EH (cell line): ENCODE measurements around the gene ARHGAP23.
A peak's percentile ranks its signal among the peaks of the same experiment; 100 is the strongest.
"Not testable (repeated sequence)": the region's sequence is repeated elsewhere in the genome, so short reads cannot be mapped to it uniquely, and the experiment has no call there.

Experiments used
- DNase-seq: peaks from one replicate; pipeline ENCODE4 v3.0.0-alpha.2; 2015; ENCODE audit warnings: low read depth

Gene ARHGAP23

GRCh38 chr17:38460716-38461630, 32.7 kb downstream of the ARHGAP23 start:
- DNase-seq: no peak

DNA sequence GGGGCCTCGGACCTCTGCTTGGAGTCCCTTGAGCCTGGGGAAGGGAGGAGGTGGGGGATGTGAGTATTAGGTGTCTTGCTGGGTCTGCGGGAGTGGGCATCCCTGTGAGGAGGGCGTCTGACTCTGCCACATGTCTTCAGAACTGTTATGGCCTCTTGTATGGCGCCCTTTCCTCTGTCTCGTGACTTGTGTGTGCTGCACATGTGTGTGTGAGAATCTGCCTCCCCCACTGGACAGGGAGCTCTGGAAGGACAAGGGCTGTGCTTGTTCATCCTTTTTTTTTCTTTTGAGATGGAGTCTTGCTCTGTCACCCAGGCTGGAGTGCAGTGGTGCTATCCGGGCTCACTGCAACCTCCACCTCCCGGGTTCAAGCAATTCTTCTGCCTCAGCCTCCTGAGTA, 33.4 kb downstream of the ARHGAP23 start:
- DNase-seq: no peak

GRCh38 chr17:38463451-38463858, 35.2 kb downstream of the ARHGAP23 start:
- no peak for DNase-seq

- peak; percentile 51 for DNase-seq
These were observed 36.0 kb downstream of the ARHGAP23 start for GRCh38 chr17:38464251-38464722.

DNA sequence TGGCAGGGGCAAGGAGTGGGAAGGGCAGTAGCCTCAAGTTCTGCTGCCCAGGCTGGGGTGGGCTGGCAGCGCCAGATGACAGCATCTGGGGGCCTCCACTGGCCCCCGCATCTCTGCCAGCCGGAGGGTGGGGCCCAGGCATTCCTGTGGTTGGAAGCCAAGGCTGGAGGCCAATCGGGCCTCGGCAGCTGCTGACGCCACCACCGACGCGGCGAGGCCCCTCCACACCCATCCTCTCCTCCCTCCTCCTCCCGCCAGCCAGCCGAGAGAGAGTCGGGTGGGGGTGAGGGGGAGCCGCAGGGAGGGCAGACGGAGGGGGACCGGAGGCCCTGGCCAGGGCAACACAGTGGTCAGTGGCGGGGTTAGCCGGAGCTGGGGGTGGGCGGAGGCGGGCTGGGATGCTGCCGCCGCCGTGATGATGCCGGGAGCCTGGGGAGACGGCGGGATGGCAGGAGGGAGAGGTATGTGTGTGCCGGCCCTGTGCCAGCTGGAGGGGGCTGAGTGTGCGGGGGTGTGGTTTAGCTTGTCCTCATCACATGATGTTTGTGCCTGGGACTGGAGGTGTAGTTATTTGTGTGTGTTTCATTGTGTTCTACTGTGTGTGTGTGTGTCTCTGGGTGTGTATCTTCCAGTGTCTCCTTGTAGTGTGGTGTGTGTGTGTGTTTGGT, 36.6 kb downstream of the ARHGAP23 start:
- DNase-seq: peak; percentile 96

DNA sequence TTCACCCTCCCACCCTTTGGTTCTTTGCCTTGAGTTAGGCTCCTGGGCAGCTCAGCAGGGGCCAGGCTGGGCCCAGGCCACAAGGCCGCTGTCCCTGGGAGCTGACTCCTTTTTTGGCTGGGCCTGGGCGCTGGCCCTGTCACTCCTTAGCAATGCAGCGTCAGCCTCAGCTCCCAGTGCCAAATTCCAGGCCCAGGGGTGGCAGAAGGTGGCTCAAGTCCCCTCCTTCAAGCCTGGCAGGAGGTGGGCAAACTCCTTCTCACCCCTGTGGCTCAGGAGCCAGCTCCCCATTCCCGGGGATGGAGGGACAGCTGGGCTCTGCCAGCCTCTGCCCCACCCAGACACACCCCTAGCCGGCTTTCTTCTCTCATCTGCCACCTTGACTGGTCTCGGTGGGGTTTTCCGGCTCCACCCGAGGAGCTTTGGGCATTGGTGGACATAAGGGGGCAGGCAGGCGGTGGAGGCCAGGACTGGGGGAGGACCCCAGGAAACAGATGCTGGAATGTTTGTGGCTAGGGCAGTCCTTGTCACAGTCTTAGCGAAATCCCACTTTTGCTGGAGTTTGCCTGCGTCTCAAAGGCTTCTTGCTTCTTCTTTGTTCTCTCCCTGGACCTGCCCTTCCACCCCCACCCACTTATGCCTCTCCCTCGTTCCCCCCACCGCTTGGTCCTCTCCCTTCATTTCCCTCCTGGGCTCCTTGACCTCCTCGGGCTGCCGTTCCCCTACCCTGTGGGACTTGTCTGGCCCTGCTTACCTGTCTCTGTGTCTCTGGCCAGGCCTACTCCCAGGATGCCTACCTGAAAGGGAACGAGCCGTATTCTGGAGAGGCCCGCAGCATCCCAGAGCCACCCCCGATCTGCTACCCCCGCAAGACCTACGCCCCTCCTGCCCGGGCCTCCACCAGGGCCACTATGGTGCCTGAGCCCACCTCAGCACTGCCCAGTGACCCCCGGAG, 37.4 kb downstream of the ARHGAP23 start:
- DNase-seq: peak; percentile 91

DNA sequence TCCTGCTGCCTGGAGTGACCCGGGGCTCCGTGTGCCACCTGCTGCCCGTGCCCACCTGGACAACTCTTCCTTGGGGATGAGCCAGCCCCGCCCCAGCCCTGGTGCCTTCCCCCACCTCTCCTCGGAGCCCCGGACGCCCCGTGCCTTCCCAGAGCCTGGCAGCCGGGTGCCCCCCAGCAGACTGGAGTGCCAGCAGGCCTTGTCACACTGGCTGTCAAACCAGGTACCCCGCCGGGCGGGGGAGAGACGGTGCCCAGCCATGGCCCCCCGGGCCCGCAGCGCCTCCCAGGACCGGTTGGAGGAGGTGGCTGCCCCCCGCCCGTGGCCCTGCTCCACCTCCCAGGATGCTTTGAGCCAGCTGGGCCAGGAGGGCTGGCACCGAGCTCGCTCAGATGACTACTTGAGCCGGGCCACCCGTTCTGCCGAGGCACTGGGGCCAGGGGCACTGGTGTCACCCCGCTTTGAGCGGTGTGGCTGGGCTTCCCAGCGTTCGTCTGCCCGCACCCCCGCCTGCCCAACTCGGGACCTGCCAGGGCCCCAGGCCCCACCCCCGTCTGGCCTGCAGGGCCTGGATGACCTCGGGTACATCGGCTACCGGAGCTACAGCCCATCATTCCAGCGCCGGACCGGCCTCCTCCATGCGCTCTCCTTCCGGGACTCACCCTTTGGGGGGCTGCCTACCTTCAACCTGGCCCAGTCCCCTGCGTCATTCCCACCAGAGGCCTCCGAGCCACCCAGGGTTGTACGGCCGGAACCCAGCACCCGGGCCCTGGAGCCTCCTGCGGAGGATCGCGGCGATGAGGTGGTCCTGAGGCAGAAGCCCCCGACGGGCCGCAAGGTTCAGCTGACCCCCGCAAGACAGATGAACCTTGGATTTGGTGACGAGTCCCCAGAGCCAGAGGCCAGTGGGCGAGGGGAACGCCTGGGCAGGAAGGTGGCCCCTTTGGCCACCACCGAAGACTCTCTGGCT, 38.4 kb downstream of the ARHGAP23 start:
- no peak for DNase-seq

DNA sequence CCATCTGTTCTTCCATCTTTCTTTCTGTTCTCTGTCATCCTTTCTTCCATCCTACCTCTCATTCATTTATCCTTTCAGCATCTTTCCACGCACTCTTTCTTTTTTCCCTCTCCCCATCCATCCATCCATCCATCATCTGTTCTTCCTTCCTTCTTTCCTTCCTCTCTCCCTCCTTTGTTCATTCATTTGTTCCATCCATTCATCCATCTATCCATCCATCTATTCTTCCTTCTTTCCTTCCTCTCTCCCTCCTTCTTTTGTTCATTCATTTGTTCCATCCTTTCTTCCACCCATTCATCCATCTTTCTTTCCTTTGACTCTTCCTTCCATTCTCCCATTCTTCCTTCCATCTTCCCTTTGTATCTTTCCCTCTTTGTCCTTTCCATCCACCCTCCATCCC, 39.2 kb downstream of the ARHGAP23 start:
- no peak for DNase-seq

- peak; percentile 92 for DNase-seq
These were observed 41.6 kb downstream of the ARHGAP23 start for GRCh38 chr17:38469875-38470274.

GRCh38 chr17:38471253-38471652, 43.0 kb downstream of the ARHGAP23 start:
- peak; percentile 40 for DNase-seq

GRCh38 chr17:38474666-38475065, 46.4 kb downstream of the ARHGAP23 start:
- peak; percentile 62 for DNase-seq

DNA sequence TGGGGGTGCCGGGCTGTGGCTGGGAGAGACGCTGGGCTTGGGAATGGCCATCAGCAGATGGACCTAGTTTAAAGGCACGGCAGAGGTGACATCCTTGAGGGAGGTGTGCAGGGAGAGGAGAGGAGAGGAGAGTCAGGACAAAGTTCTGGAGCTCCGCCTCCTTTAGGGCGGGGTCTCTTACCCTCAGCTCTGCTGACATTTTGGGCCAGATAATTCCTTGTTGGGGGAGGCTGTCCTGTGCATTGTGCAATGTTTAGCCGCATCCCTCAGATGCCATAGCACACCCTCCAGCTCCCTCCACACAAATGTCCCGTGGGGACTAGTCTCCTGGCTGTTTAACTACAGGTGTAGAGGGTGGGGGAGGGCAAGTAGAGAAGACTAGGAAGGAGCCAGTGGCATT, 48.3 kb downstream of the ARHGAP23 start:
- DNase-seq: peak; percentile 41

- DNase-seq: not testable (repeated sequence)
These were observed 49.2 kb downstream of the ARHGAP23 start for GRCh38 chr17:38477417-38477816.

DNA sequence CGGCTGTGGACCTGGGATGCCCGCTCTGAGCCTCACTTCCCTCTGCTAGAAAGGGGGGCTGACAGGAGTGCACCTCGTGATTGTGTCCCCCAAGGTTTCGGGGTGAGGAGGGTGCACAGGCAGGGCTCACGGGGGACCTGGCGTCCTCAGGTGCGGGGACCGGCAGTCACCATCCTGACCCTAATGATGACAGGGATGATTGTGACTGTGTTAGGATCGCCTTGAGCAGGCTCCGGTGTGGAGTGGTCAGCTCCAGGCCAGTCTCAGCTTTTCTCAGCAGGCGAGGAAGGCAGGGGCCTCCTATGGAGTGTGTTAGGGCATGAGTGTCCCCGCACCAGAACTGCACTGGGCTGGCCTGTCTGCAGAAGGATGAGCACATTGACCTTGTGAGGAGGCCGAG, 49.7 kb downstream of the ARHGAP23 start:
- DNase-seq: not testable (repeated sequence)

DNA sequence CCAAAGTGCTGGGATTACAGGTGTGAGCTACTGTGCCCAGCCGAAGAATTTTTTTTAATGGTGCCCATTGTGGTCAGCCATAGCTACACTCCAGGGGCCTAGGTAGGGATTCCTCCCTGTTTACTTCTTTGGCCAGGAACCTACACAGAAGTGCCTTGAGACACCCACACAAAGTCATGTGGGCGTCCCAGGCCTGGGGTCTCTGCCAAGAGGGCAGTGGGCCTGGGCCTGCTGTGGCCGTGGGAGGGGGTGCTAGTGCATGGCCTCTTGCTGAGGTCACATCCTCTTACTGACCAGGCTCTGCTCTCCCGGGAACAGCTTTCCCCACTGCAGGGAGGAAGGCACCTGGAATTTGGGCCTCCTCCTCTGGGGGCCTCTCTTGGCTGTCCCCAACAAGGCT, 50.4 kb downstream of the ARHGAP23 start:
- not testable (repeated sequence) for DNase-seq

DNA sequence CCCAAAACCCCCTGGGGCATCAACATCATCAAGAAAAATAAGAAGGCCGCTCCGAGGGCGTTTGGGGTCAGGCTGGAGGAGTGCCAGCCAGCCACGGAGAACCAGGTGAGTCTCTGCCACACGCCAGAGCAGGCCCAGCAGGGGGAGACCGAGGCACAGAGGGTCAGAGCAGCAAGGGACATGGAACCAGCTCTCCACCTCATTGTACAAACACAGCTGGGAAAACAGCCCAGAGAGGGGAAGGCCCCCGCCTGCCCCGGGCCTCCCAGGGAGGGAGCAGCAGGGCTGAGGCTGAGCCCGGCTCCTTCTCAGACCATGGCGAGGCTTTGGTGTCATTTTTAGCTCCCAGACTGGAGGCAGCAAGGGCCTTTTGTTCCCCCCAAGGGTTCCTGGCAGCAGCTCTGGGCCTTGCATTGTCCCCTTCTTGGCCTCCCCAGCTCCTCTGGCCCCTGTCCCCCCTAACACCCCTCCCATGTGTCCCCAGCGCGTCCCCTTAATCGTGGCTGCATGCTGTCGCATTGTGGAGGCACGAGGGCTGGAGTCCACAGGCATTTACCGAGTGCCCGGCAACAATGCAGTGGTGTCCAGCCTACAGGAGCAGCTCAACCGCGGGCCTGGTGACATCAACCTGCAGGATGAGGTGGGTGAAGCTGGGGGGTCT, 53.9 kb downstream of the ARHGAP23 start:
- not testable (repeated sequence) for DNase-seq

DNA sequence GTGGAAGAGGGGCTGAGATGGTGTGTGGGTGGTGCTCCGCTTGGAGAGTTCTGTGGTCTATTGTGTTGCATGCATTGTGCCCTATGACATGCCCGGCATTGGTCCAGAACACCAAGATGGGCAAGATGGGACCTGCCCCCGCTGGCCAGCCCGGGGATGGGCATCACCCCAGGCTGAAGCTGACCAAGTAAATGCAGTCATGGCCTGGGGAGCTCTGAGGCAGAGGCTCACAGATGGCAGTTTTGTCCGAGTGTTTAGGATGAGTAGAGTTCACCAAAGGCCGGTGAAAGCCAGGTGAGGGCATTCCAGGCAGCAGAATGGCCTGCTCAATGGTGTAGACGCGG, 54.4 kb downstream of the ARHGAP23 start:
- DNase-seq: not testable (repeated sequence)

DNA sequence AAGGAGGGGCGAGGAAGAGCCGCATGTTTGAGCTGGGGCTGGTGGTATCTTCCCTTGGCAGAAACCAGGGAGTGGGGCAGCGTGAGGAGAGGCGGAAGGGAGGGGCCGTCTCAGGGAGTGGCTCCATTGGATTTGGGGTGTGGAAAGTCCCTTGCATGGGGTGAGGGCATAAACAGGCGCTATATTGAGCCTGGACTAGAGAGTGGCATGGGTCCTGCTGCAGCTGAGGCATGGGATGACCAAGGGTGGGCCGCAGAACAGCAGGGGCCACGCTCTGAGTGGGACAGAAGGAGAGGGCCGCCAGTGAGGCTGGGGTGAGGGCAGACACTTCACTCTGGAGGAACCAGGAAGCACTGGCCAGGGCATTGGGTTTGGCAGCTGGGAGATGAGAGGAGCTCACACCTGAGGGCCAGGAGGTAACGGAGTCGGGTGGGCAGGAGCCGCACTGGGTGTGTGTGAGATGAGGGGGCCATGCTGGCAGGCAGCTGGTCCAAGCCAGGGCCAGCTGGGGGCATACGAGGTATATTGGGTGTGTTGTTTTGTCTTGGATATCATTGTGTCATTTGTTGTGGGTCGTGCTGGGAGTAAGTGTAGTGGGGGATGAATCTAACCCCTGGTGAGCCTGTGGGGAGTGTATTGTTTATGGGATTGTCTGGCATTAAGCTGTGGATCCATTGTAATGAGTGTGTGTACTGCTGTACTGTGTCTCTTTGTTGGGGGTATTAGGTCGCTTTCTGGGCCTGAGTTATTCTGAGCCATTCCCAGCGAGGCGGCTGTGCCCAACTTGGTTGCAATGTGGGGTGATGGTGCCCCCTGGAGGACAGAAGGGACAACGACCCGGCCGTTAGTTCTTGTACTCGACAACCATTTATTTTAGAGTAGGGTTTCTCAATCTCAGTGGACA, 56.2 kb downstream of the ARHGAP23 start:
- DNase-seq: peak; percentile 82

DNA sequence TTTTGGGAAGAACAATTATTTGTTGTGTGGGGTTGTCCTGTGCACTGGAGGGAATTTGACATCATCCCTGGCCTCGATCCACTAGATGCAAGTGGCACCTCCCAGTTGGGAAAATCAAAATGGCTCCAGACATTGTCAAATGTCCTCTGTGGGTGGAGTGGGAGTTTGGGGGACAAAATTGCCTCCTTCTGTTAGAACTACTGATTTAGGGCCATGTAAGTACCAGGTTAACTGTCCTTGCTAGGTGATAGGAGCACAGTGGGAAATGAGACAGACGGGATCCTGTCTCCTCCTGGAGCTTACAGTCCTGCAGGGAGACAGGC, 56.8 kb downstream of the ARHGAP23 start:
- DNase-seq: no peak
